Activated naive CD8-positive, alpha-beta T cell treated with anti-CD3 and anti-CD28 coated beads, Interleukin-2, amount 50 U/mL, for 24 hours (primary cell): ENCODE results near the gene ARID5B.

Experiments used
- ATAC-seq: fragments of 150-1000 bp; cut with Tn5 transposase; one replicate; pipeline ENCODE4 v1.10.0; 2021
- DNase-seq: peaks from one replicate; pipeline ENCODE4 v3.0.0; 2021
- H3K27ac Mint-ChIP-seq: one replicate; pipeline ENCODE4 v1.8.0; 2021; ENCODE audit warnings: mild to moderate bottlenecking, mixed read lengths
- H3K27me3 Mint-ChIP-seq: one replicate; pipeline ENCODE4 v1.8.0; 2021; ENCODE audit warnings: mixed read lengths
- H3K36me3 Mint-ChIP-seq: one replicate; pipeline ENCODE4 v1.8.0; 2021; ENCODE audit warnings: low read depth, mixed read lengths
- H3K4me1 Mint-ChIP-seq: one replicate; pipeline ENCODE4 v1.8.0; 2021; ENCODE audit warnings: mixed read lengths
- H3K4me3 Mint-ChIP-seq: one replicate; pipeline ENCODE4 v1.8.0; 2021; ENCODE audit warnings: mild to moderate bottlenecking, moderate library complexity, mixed read lengths
- H3K9me3 Mint-ChIP-seq: one replicate; pipeline ENCODE4 v1.8.0; 2021; ENCODE audit warnings: mixed read lengths

The ARID5B gene

DNA sequence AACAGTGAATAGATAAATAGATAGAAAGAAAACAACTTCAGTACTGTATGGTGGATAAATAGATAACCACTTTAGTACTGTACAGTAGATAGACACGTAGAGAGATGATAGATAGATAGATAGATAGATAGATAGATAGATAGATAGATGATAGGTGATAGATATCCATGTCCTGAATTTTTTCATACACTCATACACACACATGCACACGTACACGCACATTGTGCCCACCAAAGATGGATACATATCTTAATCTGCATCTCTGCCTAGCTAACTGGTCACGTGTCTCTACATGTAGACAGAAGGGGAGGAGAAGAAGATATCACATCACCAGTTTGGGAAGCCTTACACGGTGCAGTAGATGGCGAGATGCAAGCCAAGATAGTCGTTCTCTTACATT lies 99.2 kb downstream of the ARID5B start:
- DNase-seq (no peak), ATAC-seq (no peak)
- Mint-ChIP-seq H3K36me3 (peaks cover 76% of the 10 kb centered on the region), H3K27me3 (no peaks in the 10 kb centered on the region), H3K4me3 (no peak overlapping the region), H3K27ac (peak overlapping the region; percentile 82), H3K9me3 (peaks cover 6% of the 10 kb centered on the region), H3K4me1 (peaks cover 74% of the 10 kb centered on the region)

DNA sequence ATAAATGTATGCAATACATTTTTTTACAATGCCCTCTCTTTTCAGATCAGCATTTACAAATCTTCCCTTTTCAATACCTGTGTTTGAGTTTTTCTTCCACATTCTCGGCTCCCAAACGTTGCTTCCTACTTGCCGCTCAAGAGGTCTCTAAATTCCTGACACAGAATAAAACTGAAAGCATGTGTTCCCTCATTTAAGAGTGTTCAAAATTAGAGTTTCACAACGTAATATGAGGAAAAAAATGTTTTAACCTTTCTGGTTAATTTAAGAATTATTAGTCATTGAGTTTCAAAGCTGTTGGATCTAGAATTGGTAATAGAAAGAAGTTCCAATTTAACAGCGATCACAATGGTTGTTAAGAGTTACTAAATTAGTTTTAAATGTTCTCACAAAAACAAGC lies 100.4 kb downstream of the ARID5B start:
- peaks cover 77% of the 10 kb centered on the region for H3K4me1 Mint-ChIP-seq
- DNase-seq (no peak), ATAC-seq (peak; percentile 35)
- H3K36me3 Mint-ChIP-seq, result peaks cover 83% of the 10 kb centered on the region
- H3K4me3 Mint-ChIP-seq, result peak overlapping the region; percentile 30
- no peaks in the 10 kb centered on the region for H3K27me3 Mint-ChIP-seq
- peaks cover 6% of the 10 kb centered on the region for H3K9me3 Mint-ChIP-seq
- H3K27ac Mint-ChIP-seq, result peak overlapping the region; percentile 82

DNA sequence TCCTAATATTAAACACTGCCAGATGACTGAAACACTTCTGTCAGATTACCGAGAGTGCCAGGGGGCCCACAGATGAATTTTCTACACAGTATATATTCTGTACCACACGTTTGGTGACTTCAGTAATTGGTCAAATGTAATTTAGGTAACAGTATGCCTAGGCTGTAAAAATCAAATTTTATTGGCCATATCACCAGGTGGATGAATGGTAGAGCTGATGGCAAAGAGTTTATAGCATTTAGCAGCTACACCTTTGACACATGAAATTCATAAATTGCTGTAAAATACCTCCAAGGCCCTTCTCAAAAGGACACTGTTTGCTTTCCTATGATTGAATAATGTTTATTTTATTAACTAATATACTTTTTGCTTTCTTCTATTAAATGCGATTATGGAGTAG lies 101.3 kb downstream of the ARID5B start:
- Mint-ChIP-seq H3K27me3 (no peaks in the 10 kb centered on the region), H3K27ac (peak overlapping the region; percentile 82), H3K36me3 (peaks cover 79% of the 10 kb centered on the region), H3K4me1 (peaks cover 80% of the 10 kb centered on the region), H3K9me3 (peaks cover 6% of the 10 kb centered on the region), H3K4me3 (no peak overlapping the region)
- ATAC-seq, result no peak
- DNase-seq, result no peak

DNA sequence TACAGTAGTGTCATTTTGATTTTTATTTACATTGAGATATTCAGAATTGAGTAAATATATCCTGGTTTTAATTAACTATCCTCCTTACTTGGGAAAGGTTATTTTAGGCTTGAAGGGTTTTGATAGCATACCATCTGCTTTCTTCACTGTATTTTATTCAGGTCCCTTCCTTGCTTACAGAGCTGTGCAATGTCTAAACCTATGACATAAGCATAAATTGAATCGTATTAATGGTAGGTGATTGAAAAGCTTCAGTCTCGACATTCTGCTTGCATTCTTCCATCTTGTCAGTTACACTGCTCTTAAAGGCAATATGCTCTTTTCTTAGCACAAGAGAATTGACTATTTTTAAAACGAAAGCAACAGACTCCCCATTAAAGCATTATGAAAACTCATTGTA lies 102.5 kb downstream of the ARID5B start:
- no peak for DNase-seq
- peaks cover 71% of the 10 kb centered on the region for H3K36me3 Mint-ChIP-seq
- H3K9me3 Mint-ChIP-seq, result peaks cover 6% of the 10 kb centered on the region
- no peaks in the 10 kb centered on the region for H3K27me3 Mint-ChIP-seq
- H3K27ac Mint-ChIP-seq, result peak overlapping the region; percentile 19
- peaks cover 84% of the 10 kb centered on the region for H3K4me1 Mint-ChIP-seq
- no peak overlapping the region for H3K4me3 Mint-ChIP-seq
- no peak for ATAC-seq

DNA sequence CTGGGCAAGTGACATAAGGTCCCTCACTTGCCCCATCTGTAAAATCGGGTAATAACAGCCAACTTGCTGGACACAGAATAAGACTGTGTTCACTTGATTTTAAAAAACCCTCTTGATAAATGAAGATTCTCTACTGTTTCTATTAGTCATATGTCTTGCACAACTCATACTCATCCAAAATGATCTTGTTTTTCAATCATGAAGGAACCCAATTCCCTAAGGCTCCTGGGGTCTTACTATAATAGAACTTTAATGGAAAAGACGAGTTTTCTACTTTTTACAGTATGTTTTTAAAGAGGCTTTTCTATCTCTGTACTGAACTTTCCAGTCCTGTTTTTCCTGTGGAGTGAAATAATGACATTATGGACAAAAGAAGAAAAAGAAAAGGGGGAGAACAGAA lies 103.8 kb downstream of the ARID5B start:
- Mint-ChIP-seq H3K9me3 (no peaks in the 10 kb centered on the region), H3K4me1 (peaks cover 81% of the 10 kb centered on the region), H3K36me3 (peaks cover 70% of the 10 kb centered on the region), H3K4me3 (no peak overlapping the region), H3K27ac (peak overlapping the region; percentile 7), H3K27me3 (no peaks in the 10 kb centered on the region)
- DNase-seq, result no peak
- no peak for ATAC-seq

DNA sequence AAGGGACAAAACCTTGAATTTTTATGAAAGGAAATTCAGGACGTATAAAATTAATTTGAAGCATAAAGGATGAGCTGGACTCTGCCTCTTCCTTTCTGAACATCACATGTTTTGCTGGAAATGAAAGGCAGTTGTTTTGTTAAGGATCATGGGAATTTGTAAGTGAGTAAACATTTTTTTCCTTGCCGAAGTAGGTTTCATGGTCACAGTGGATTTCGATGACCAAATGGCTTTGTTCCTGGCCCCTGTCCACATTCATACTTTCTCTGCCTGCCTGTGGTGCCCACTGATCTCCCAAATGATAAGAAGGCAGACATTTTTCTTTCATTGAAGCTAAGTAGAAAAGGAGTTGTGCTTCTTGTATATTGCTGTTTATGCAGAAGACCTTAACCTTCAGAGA lies 104.2 kb downstream of the ARID5B start:
- no peak for ATAC-seq
- no peak for DNase-seq
- Mint-ChIP-seq H3K27me3 (no peaks in the 10 kb centered on the region), H3K9me3 (no peaks in the 10 kb centered on the region), H3K27ac (peak overlapping the region; percentile 7), H3K4me3 (no peak overlapping the region), H3K36me3 (peaks cover 68% of the 10 kb centered on the region), H3K4me1 (peaks cover 77% of the 10 kb centered on the region)

DNA sequence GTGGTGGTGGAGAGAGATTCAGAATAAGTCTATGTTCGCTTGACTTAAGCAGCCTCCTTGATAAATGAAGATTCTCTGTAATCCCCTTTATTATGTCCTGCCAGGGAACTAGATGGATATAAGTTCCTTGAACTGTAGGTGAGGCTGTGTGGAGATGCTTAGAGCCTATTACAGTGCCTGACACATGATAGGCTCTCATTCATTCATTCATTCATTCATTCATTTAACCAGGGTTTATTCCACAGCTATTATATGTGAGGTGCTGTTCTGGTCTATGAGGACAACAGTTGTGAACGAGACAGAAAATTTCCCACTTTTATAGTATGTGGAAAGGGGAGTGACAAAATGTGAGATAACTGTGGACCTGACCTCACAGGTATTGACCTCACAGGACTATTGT lies 105.6 kb downstream of the ARID5B start:
- ATAC-seq (no peak), DNase-seq (no peak)
- H3K27me3 Mint-ChIP-seq, result no peaks in the 10 kb centered on the region
- peaks cover 64% of the 10 kb centered on the region for H3K4me1 Mint-ChIP-seq
- H3K27ac Mint-ChIP-seq, result peak overlapping the region; percentile 40
- H3K36me3 Mint-ChIP-seq, result peaks cover 70% of the 10 kb centered on the region
- no peak overlapping the region for H3K4me3 Mint-ChIP-seq
- H3K9me3 Mint-ChIP-seq, result no peaks in the 10 kb centered on the region

DNA sequence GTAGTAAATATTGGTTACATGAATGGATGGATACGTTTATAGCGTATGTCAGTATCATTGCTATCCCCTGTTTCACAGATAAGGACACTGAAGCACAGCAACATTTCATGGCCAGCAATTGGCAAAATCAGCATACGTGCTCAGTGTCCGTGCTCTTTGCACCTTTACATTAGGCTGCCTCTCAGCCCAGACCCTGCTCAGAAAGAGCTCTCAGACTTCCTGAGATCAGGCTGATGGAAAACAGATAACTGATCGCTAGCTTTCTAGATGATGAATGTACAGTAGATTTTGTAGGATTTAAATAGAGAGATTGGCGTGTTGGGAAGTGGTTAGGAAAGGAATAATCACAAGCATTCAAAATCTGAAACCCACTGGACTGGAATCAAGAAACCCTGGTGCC lies 106.7 kb downstream of the ARID5B start:
- ATAC-seq (no peak), DNase-seq (no peak)
- H3K27ac Mint-ChIP-seq, result peak overlapping the region; percentile 17
- no peak overlapping the region for H3K4me3 Mint-ChIP-seq
- no peaks in the 10 kb centered on the region for H3K27me3 Mint-ChIP-seq
- H3K9me3 Mint-ChIP-seq, result no peaks in the 10 kb centered on the region
- peaks cover 68% of the 10 kb centered on the region for H3K36me3 Mint-ChIP-seq
- peaks cover 56% of the 10 kb centered on the region for H3K4me1 Mint-ChIP-seq

DNA sequence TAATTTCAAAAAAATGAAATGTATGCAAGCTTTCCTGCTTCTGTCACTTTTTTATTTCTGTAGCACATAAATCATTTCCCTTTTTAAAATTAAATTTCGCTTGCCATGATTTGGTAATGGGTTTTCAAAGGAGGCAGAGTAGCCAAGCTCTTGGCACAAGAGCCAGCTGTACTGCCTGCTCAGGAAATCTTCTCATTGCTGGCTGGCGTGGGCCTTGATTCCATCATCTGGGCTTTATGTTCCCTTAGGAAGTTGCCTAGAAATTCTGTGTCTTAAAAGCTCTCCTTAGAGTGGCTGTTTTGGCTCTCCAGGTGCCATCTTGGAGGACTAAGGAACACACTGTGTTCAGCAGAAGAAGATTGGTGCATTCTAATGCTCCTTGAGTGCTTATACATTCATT lies 107.4 kb downstream of the ARID5B start:
- Mint-ChIP-seq H3K27me3 (no peaks in the 10 kb centered on the region), H3K27ac (peak overlapping the region; percentile 13), H3K4me1 (peaks cover 52% of the 10 kb centered on the region), H3K36me3 (peaks cover 68% of the 10 kb centered on the region), H3K4me3 (no peak overlapping the region), H3K9me3 (no peaks in the 10 kb centered on the region)
- ATAC-seq (no peak), DNase-seq (no peak)

DNA sequence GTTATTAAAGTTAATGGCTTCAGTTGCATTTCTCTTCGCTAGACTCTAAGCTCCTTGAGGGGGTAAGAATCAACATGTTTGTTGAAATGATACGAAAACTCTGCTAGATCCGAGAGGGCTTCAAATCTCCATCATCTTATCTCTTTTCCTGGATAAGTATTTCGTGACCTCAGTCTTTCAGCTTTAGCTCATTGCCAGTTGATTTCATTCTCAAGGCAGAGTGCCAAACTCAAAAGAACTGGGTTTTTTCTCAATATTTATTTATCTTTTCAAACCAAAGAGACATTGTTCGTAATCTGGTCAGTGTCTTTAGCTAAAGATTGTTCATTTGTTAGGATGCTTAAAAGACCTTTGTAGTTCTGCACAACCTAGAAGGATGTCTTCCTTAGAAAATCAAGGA lies 108.9 kb downstream of the ARID5B start:
- peaks cover 61% of the 10 kb centered on the region for H3K36me3 Mint-ChIP-seq
- ATAC-seq (no peak), DNase-seq (no peak)
- no peak overlapping the region for H3K4me3 Mint-ChIP-seq
- no peaks in the 10 kb centered on the region for H3K27me3 Mint-ChIP-seq
- H3K27ac Mint-ChIP-seq, result no peak overlapping the region
- no peaks in the 10 kb centered on the region for H3K9me3 Mint-ChIP-seq
- peaks cover 38% of the 10 kb centered on the region for H3K4me1 Mint-ChIP-seq

DNA sequence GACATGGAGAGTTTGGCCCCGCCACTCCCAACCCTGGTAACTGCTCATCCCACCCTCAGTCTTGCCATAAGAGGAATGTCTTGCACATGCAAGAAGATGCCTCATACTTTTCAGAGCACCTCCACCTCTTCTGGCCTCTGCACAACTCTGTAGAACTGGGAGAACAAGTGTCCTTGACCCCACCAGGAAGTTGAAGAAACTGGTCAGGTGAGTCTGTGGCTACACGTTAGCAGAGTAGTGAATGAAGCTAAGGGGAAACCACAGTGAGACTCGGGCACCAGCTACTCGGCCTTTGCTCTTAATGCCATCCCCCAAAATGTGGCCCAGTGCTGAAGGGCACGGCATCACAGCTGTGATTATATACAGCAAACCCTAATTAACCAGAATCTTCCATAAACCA lies 110.1 kb downstream of the ARID5B start:
- no peak for DNase-seq
- ATAC-seq, result no peak
- no peak overlapping the region for H3K27ac Mint-ChIP-seq
- H3K27me3 Mint-ChIP-seq, result no peaks in the 10 kb centered on the region
- no peak overlapping the region for H3K4me3 Mint-ChIP-seq
- peaks cover 29% of the 10 kb centered on the region for H3K4me1 Mint-ChIP-seq
- peaks cover 50% of the 10 kb centered on the region for H3K36me3 Mint-ChIP-seq
- no peaks in the 10 kb centered on the region for H3K9me3 Mint-ChIP-seq

DNA sequence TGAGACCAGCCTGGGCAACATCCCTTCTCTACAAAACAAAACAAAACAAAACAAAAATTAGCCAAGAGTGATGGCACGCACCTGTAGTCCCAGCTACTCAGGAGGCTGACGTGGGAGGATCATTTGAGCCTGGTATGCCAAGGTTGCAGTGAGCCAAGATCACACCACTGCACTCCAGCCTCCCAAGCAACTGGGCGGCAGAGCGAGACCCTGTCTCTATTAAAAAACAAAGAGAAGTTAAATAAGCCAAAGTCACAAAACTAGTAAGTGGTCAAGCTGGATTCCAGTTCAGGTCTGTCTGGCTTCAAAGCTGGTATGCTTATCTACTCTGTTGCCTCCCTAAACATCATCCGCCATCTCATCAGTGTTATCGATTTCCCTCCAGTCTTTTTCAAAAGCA lies 110.8 kb downstream of the ARID5B start:
- ATAC-seq (no peak), DNase-seq (no peak)
- H3K4me3 Mint-ChIP-seq, result no peak overlapping the region
- no peaks in the 10 kb centered on the region for H3K27me3 Mint-ChIP-seq
- no peaks in the 10 kb centered on the region for H3K9me3 Mint-ChIP-seq
- H3K27ac Mint-ChIP-seq, result no peak overlapping the region
- H3K36me3 Mint-ChIP-seq, result peaks cover 46% of the 10 kb centered on the region
- H3K4me1 Mint-ChIP-seq, result peaks cover 29% of the 10 kb centered on the region

DNA sequence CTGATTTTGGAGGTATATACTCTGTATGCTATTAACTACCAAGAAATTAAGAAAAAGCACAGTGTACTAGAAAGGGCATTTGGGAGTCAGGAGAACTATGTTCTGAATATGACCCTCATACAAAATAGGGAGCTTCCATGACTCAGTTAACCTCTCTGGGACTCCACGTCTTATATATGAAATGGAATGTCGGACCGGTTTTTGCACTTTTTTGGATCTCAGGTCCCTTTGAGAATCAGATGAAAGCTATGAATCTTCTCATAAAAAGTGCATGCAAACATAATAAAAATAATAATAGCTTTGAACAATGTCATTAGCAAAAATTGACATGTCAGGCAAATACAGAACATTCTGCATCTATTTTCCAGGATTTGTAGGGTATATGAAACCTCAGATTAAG lies 113.0 kb downstream of the ARID5B start:
- Mint-ChIP-seq H3K36me3 (peaks cover 50% of the 10 kb centered on the region), H3K27me3 (no peaks in the 10 kb centered on the region), H3K4me1 (peaks cover 31% of the 10 kb centered on the region)

DNA sequence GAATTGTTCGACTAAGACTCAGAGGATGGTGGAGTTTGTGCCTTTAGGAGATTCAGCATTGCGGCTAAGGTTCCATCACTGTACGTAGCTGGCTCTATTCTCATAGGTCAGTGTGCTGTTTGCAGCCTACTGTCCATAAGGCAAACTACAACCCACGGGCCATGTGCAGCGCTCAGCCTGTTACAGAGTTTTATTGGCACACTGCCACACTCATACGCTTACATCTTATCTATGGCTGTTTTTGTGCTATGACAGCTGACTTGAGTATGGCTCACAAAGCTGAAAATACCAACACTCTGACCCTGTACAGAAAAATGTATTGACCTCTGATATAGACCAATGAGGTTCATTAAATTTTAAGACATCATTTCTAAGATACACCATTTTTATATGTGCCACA lies 114.5 kb downstream of the ARID5B start:
- no peak overlapping the region for H3K27ac Mint-ChIP-seq
- H3K4me3 Mint-ChIP-seq, result no peak overlapping the region
- H3K9me3 Mint-ChIP-seq, result peaks cover 9% of the 10 kb centered on the region
- DNase-seq, result no peak
- H3K27me3 Mint-ChIP-seq, result no peaks in the 10 kb centered on the region
- H3K36me3 Mint-ChIP-seq, result peaks cover 48% of the 10 kb centered on the region
- ATAC-seq, result no peak
- peaks cover 42% of the 10 kb centered on the region for H3K4me1 Mint-ChIP-seq

More for the DNA sequence above, 113.0 kb downstream of the ARID5B start:
- Mint-ChIP-seq H3K27ac (no peak overlapping the region), H3K9me3 (peaks cover 4% of the 10 kb centered on the region), H3K4me3 (no peak overlapping the region)
- ATAC-seq (no peak), DNase-seq (no peak)

DNA sequence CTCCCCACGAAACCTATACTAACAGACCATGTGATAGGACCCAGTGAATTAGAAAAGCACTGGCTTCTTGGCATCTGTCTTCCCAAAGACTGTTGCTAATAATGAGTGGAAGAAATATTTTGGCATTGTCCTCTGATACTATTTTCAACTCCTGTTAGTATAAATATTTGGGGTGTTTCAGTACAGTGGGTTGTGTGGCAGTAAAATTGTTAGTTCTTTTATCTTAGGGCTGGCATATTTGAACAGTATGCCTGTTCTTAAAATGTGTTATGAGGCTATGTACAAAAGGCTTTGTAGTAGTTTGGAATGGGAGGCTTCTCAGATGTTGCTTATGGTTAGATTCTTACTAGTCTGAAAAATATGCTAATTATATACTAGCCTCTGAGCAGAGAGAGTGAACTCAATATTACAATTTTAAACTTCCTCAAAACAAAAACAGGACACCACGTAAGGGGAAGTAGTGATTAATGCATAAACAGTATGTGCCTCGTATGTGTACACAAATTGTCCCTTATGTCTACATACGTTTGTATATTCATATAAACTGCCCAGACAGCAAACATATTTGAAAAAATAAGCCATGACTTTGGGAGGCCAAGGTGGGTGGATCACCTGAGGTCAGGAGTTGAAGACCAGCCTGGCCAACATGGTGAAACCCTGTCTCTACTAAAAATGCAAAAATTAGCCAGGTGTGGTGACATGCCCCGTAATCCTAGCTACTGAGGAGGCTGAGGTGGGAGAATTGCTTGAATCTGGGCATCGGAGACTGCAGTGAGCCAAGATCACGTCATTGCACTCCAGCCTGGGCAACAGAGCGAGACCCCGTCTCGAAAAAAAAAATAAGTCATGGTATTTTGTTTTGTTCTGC lies 115.4 kb downstream of the ARID5B start:
- DNase-seq (no peak), ATAC-seq (no peak)
- no peaks in the 10 kb centered on the region for H3K27me3 Mint-ChIP-seq
- H3K9me3 Mint-ChIP-seq, result peaks cover 9% of the 10 kb centered on the region
- peaks cover 41% of the 10 kb centered on the region for H3K36me3 Mint-ChIP-seq
- H3K27ac Mint-ChIP-seq, result peak overlapping the region; percentile 43
- peaks cover 51% of the 10 kb centered on the region for H3K4me1 Mint-ChIP-seq
- no peak overlapping the region for H3K4me3 Mint-ChIP-seq
